Measurements from ENCODE around the gene AMELX. TPM values are rescaled to one million over a fixed set of nuclear protein-coding genes. Genes with fewer than 3 reads are reported as not detected.

The AMELX gene
- total RNA-seq, 1 donor from 2014 or later, result not detected

DNA sequence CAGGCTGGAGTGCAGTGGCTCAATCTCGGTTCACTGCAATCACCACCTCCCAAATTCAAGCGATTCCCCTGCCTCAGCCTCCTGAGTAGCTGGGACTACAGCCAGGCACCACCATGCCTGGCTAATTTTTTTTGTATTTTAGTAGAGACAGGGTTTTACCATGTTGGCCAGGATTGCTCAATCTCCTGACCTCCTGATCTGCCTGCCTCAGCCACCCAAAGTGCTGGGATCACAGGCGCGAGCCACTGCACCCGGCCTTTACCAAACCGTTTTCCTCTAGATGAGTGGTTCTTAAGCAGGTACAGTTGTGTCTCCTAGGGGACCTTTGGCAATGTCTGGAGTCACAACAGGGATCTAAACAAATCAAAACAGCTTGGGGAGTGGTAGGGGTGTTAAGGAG, 11.6 kb downstream of the AMELX start:
- H3K36me3 ChIP-seq, result no peaks in the 10 kb centered on the region
- H3K27ac ChIP-seq (replicated peaks), result no peak overlapping the region
- H3K4me3 ChIP-seq, result no peak overlapping the region
- no peaks in the 10 kb centered on the region for H3K27me3 ChIP-seq (ENCODE audit: low read depth)
- H3K4me1 ChIP-seq, result no peaks in the 10 kb centered on the region
- no peak for TF ChIP-seq CTCF (IDR thresholded peaks at IDR 0.05; ENCODE audit: borderline replicate concordance)
- no peak for DNase-seq
- no peaks in the 10 kb centered on the region for H3K9me3 ChIP-seq (replicated peaks)
- intact Hi-C loops (cut with micrococcal nuclease), result no loop called here

DNA sequence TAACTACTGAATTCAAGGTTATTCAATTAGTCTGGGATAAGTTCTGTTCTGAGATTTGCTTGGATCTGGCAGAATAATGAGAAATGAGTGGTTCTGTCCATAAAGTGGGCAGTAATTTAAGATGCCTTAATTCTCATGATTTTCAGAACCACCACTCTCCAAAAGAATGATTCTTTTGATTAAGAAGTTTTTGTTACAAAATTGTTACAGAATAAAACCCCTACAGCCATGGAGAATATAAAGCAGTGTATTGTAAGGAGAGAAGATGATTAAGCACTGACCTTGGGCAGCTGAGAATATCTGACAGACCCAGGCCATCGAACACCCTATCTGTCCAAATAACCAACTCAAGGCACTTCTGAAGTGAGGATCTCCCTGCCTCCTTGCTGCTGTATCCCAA, 12.4 kb downstream of the AMELX start:
- no peaks in the 10 kb centered on the region for H3K4me1 ChIP-seq
- no peaks in the 10 kb centered on the region for H3K27me3 ChIP-seq (ENCODE audit: low read depth)
- no peak overlapping the region for H3K4me3 ChIP-seq
- H3K36me3 ChIP-seq, result no peaks in the 10 kb centered on the region
- no peak overlapping the region for H3K27ac ChIP-seq (replicated peaks)
- TF ChIP-seq CTCF (IDR thresholded peaks at IDR 0.05; ENCODE audit: borderline replicate concordance), result no peak
- intact Hi-C loops (cut with micrococcal nuclease), result no loop called here
- DNase-seq, result no peak
- no peaks in the 10 kb centered on the region for H3K9me3 ChIP-seq (replicated peaks)

DNA sequence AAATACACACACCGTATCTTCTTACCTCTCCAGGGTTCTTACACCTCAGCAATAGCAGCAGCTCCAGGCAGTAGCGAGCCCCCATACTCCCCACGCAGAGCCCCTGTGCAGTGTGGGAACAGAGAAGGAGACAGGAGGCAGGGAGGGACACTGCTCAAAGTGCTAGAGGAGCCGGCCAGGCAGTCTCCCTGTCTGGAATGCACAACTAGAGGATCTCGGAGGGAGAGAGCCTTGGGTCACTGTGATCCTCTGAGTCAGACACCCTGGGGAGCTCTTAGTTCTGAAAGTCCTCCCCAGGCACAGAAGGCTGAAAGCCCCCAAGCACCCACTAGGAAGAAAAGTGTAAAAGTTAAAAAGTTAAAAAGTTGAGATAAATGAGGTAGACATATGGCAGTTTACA, 16.0 kb downstream of the AMELX start:
- intact Hi-C loops (cut with micrococcal nuclease), result no loop called here
- Histone ChIP-seq H3K27me3 (ENCODE audit: low read depth) (no peaks in the 10 kb centered on the region), H3K27ac (replicated peaks) (no peak overlapping the region), H3K4me3 (no peak overlapping the region), H3K9me3 (replicated peaks) (no peaks in the 10 kb centered on the region), H3K36me3 (no peaks in the 10 kb centered on the region), H3K4me1 (no peaks in the 10 kb centered on the region)
- no peak for TF ChIP-seq CTCF (IDR thresholded peaks at IDR 0.05; ENCODE audit: borderline replicate concordance)
- no peak for DNase-seq

- no peak overlapping the region for H3K27ac ChIP-seq (replicated peaks)
- intact Hi-C loops (cut with micrococcal nuclease), result no loop called here
- H3K9me3 ChIP-seq (replicated peaks), result no peaks in the 10 kb centered on the region
- H3K4me1 ChIP-seq, result no peaks in the 10 kb centered on the region
- no peaks in the 10 kb centered on the region for H3K36me3 ChIP-seq
- TF ChIP-seq CTCF (IDR thresholded peaks at IDR 0.05; ENCODE audit: borderline replicate concordance), result no peak
- DNase-seq, result no peak
- no peaks in the 10 kb centered on the region for H3K27me3 ChIP-seq (ENCODE audit: low read depth)
- no peak overlapping the region for H3K4me3 ChIP-seq
These were observed 18.5 kb downstream of the AMELX start for GRCh38 chrX:11311706-11312105.

GRCh38 chrX:11319806-11320520, 26.8 kb downstream of the AMELX start:
- TF ChIP-seq CTCF (IDR thresholded peaks at IDR 0.05; ENCODE audit: borderline replicate concordance), result no peak
- no peaks in the 10 kb centered on the region for H3K4me1 ChIP-seq
- peaks cover 14% of the 10 kb centered on the region for H3K9me3 ChIP-seq (replicated peaks)
- intact Hi-C loops (cut with micrococcal nuclease), result no loop called here
- no peaks in the 10 kb centered on the region for H3K27me3 ChIP-seq (ENCODE audit: low read depth)
- DNase-seq, result no peak
- peak overlapping the region; percentile 16 for H3K27ac ChIP-seq (replicated peaks)
- no peak overlapping the region for H3K4me3 ChIP-seq
- no peaks in the 10 kb centered on the region for H3K36me3 ChIP-seq
